Panc1 (cell line): Measurements from ENCODE around the gene GRAMD4.

Source experiments
- CTCF ChIP-seq: fragments of 450-650 bp; IDR thresholded peaks from 2 replicates; pipeline ENCODE4 v1.5.1; 2017; ENCODE audit warnings: mild to moderate bottlenecking
- POLR2AphosphoS5 ChIP-seq: IDR thresholded peaks from 2 replicates; pipeline ENCODE4 v1.6.1; 2012; ENCODE audit warnings: mild to moderate bottlenecking, low read depth, low read length, moderate library complexity

- no peak for TF ChIP-seq CTCF
- no peak for TF ChIP-seq POLR2AphosphoS5
Observed at GRCh38 chr22:46609724-46610201, 10.4 kb upstream of the GRAMD4 start.
